GM12878 (cell line): ENCODE data around the gene CDCA7L. TPM values are rescaled to one million over a fixed set of nuclear protein-coding genes. Genes with fewer than 3 reads are reported as not detected.

ENCODE experiments used
- ATAC-seq: fragments of 200-7000 bp; cut with Tn5 transposase; 3 replicates; pipeline ENCODE4 v1.9.1; 2020; ENCODE audit warnings: mild to moderate bottlenecking, moderate library complexity
- BruUV-seq: library from RNA; stranded (reverse); fragments of 400-500 nt; replicated peaks from 2 replicates; lab custom pipeline; 2021; lab: Mats Ljungman, UMichigan
- CTCF ChIA-PET: fragments of 300-600 bp; sonication (Branson Sonifier 250); formaldehyde crosslinking; extraction: SDS; loops from one replicate; lab custom pipeline; 2021; ENCODE audit warnings: inconsistent platforms; lab: Yijun Ruan, JAX
- POLR2A ChIA-PET: fragments of 350-600 bp; formaldehyde crosslinking; extraction: SDS; loops from one replicate; lab custom pipeline; 2021; ENCODE audit warnings: inconsistent platforms; lab: Charles Lee
- RAD21 ChIA-PET: fragments of 300-600 bp; sonication (Branson Sonifier 250); formaldehyde crosslinking; loops from one replicate; lab custom pipeline; 2023; ENCODE audit warnings: antibody characterized with exemption; ENCODE audit not compliant: unreplicated experiment; lab: Charles Lee
- SMC1A ChIA-PET: fragments of 300-600 bp; sonication (Branson Sonifier 250); formaldehyde crosslinking; loops from one replicate; lab custom pipeline; 2023; ENCODE audit not compliant: unreplicated experiment, uncharacterized antibody; lab: Charles Lee
- DNase-seq: peaks from one replicate; pipeline ENCODE4 v3.0.0-alpha.2; 2011; ENCODE audit warnings: low read depth, low spot score
- FAIRE-seq: peaks from 3 replicates; lab custom pipeline; 2011; peaks lifted over from hg19 to GRCh38; lab: Jason Lieb, UNC
- H2AFZ ChIP-seq: 2 replicates; pipeline ENCODE4 v1.6.0; 2011; ENCODE audit warnings: low read depth, low read length, control low read depth; ENCODE audit not compliant: control insufficient read depth
- H3K27ac ChIP-seq: 2 replicates; pipeline ENCODE4 v1.5.1; 2011; ENCODE audit warnings: control low read depth; ENCODE audit not compliant: control insufficient read depth, insufficient read depth
- H3K27me3 ChIP-seq, 2 experiments: replicated peaks in 1 of 2; 2 replicates each; pipeline versions ENCODE4 v1.6.0 to v1.6.1; 2011; ENCODE audit warnings: low read length in 1 of 2; ENCODE audit not compliant: control insufficient read depth in 2 of 2, insufficient read depth in 2 of 2
- H3K36me3 ChIP-seq, 2 experiments: 2 replicates each; pipeline ENCODE4 v1.5.1; 2011; ENCODE audit warnings: low read length in 1 of 2; ENCODE audit not compliant: control insufficient read depth in 2 of 2, insufficient read depth in 2 of 2
- H3K4me1 ChIP-seq: 2 replicates; pipeline ENCODE4 v1.6.1; 2011; ENCODE audit warnings: mild to moderate bottlenecking, low read length, moderate library complexity, mixed read lengths; ENCODE audit not compliant: control insufficient read depth, insufficient read depth
- H3K4me2 ChIP-seq: 2 replicates; pipeline ENCODE4 v1.6.0; 2011; ENCODE audit warnings: control low read depth; ENCODE audit not compliant: control insufficient read depth, insufficient read depth
- H3K4me3 ChIP-seq: fragments of 200-600 bp; sonication (generic); 2 replicates; pipeline ENCODE4 v1.5.1; 2016
- H3K79me2 ChIP-seq: 2 replicates; pipeline ENCODE4 v1.6.0; 2011; ENCODE audit warnings: low read length; ENCODE audit not compliant: control insufficient read depth, insufficient read depth
- H3K9ac ChIP-seq: 2 replicates; pipeline ENCODE4 v1.8.0; 2011; ENCODE audit warnings: low read length, control low read depth, mixed read lengths; ENCODE audit not compliant: control insufficient read depth, insufficient read depth
- H3K9me3 ChIP-seq: replicated peaks from 3 replicates; pipeline ENCODE4 v1.5.1; 2011; ENCODE audit warnings: mild to moderate bottlenecking, low read length; ENCODE audit not compliant: control insufficient read depth, insufficient read depth
- H4K20me1 ChIP-seq: 2 replicates; pipeline ENCODE4 v1.6.0; 2011; ENCODE audit not compliant: control insufficient read depth, insufficient read depth
- ATF2 ChIP-seq: IDR thresholded peaks from 2 replicates; pipeline ENCODE4 v1.6.1; 2012; ENCODE audit warnings: low read length, inconsistent platforms
- CBX5 ChIP-seq: sonication (generic); IDR thresholded peaks from 2 replicates; pipeline ENCODE4 v1.6.1; 2016; ENCODE audit warnings: low read depth, moderate library complexity, mild to moderate bottlenecking, inconsistent platforms
- CREB1 ChIP-seq: IDR thresholded peaks from 2 replicates; pipeline ENCODE4 v1.6.1; 2012; ENCODE audit warnings: low read depth, mild to moderate bottlenecking, inconsistent platforms
- DPF2 ChIP-seq: fragments of 450-650 bp; IDR thresholded peaks from 2 replicates; pipeline ENCODE4 v1.6.1; 2017; ENCODE audit warnings: mild to moderate bottlenecking
- EZH2 ChIP-seq: IDR thresholded peaks from 2 replicates; pipeline ENCODE4 v1.6.1; 2012; ENCODE audit warnings: low read depth, mild to moderate bottlenecking, control low read depth, inconsistent platforms, low read length, borderline replicate concordance; ENCODE audit not compliant: control insufficient read depth
- FOXK2 ChIP-seq: fragments of 450-650 bp; IDR thresholded peaks from 2 replicates; pipeline ENCODE4 v1.6.1; 2017; ENCODE audit warnings: mild to moderate bottlenecking, moderate library complexity
- FOXM1 ChIP-seq: IDR thresholded peaks from 2 replicates; pipeline ENCODE4 v1.6.1; 2012; ENCODE audit warnings: low read depth, mild to moderate bottlenecking, inconsistent platforms, low read length, moderate library complexity
- IKZF1 ChIP-seq: fragments of 450-650 bp; conservative IDR thresholded peaks from 2 replicates; pipeline ENCODE4 v1.6.1; 2017; ENCODE audit warnings: antibody characterized with exemption, mild to moderate bottlenecking
- IKZF2 ChIP-seq, 2 experiments: fragments of 450-650 bp; IDR thresholded peaks; 2 replicates each; pipeline ENCODE4 v1.6.1; 2017; ENCODE audit warnings: mild to moderate bottlenecking in 2 of 2, moderate library complexity in 2 of 2
- JUNB ChIP-seq: IDR thresholded peaks from 2 replicates; pipeline ENCODE4 v1.6.1; 2016; ENCODE audit warnings: antibody characterized with exemption, mild to moderate bottlenecking
- MTA2 ChIP-seq: fragments of 450-650 bp; IDR thresholded peaks from 2 replicates; pipeline ENCODE4 v1.6.1; 2016; ENCODE audit warnings: low read depth, mild to moderate bottlenecking, moderate library complexity
- RAD51 ChIP-seq: fragments of 450-650 bp; IDR thresholded peaks from 2 replicates; pipeline ENCODE4 v1.6.1; 2016; ENCODE audit warnings: moderate library complexity, mild to moderate bottlenecking, inconsistent platforms
- RBBP5 ChIP-seq: fragments of 200-600 bp; sonication (generic); conservative IDR thresholded peaks from 2 replicates; pipeline ENCODE4 v1.6.1; 2016
- SKIL ChIP-seq: fragments of 450-650 bp; IDR thresholded peaks from 2 replicates; pipeline ENCODE4 v1.6.1; 2017; ENCODE audit warnings: mild to moderate bottlenecking, low read depth, inconsistent platforms; ENCODE audit not compliant: poor library complexity, severe bottlenecking
- TARDBP ChIP-seq: IDR thresholded peaks from 2 replicates; pipeline ENCODE4 v1.6.1; 2016; ENCODE audit warnings: borderline replicate concordance
- ZNF622 ChIP-seq: fragments of 450-650 bp; IDR thresholded peaks from 2 replicates; pipeline ENCODE4 v1.6.1; 2017; ENCODE audit warnings: mild to moderate bottlenecking, inconsistent platforms
- WGBS: methylation state at CpG from one replicate; pipeline ENCODE4 v1.1.6; 2016; ENCODE audit warnings: low lambda C conversion rate; ENCODE audit not compliant: insufficient replicate concordance, insufficient coverage; ENCODE audit errors: missing lambda C conversion rate; 5-methylcytosine and 5-hydroxymethylcytosine counted together
- in situ Hi-C: fragments of 300-500 bp; cut with MboI; formaldehyde crosslinking; loops from 9 replicates; pipeline ENCODE4 v1.14.3; 2018; ENCODE audit warnings: mixed read lengths
- intact Hi-C: fragments of 100-400 bp; cut with micrococcal nuclease; formaldehyde crosslinking; loops from one replicate; pipeline ENCODE4 v1.14.2; 2022; ENCODE audit not compliant: unreplicated experiment
- polyA plus RNA-seq, 11 experiments: library from polyadenylated mRNA; depleted of rRNA in 4 of 11; unstranded in 6 of 11; stranded (reverse) in 5 of 11; fragments of >200 nt; fragmentation: Nextera tagmentation in 4 of 11; fragmentation: Illumina TruSeq in 1 of 11; extraction: Ambion mirVana in 4 of 11; extraction: Trizol in 1 of 11; gene quantifications; 1 replicate in 1 of 11; 2 replicates in 10 of 11; pipeline versions ENCODE4 v1.2.1 to v1.2.3, GENCODE V29; 2011 to 2016; ENCODE audit warnings: inconsistent platforms in 2 of 11, missing spikeins in 2 of 11, low read depth in 1 of 11
- total RNA-seq, 4 experiments: library from RNA; depleted of rRNA in 3 of 4; stranded (reverse); fragments of >200 nt in 3 of 4; fragmentation: Illumina TruSeq in 1 of 4; extraction: Trizol in 1 of 4; gene quantifications; 2 replicates each; pipeline versions ENCODE4 v1.2.1 to v1.2.3, GENCODE V29; 2013 to 2021
- TF ChIP-seq, protein P1 (sequence below): IDR thresholded peaks from 2 replicates; pipeline ENCODE4 v1.6.1; 2011; ENCODE audit warnings: borderline replicate concordance, low read depth, mild to moderate bottlenecking, moderate library complexity, mixed read lengths, low read length; ENCODE audit not compliant: insufficient read depth; ENCODE audit errors: extremely low read length

Gene CDCA7L
- total and polyA plus RNA-seq, 10 of the 15 experiments (the other 5 are each of a cell fraction or from before 2014, with no cell fraction given): 30.3 to 92.2 (median 68.5) TPM

GRCh38 chr7:21944616-21945453 lies 864 bp downstream of the CDCA7L start:
- POLR2A ChIA-PET: interaction anchor here (0.6 to 1.2 kb wide), 9 partner anchors 21 to 621 kb away, joined by 3 to 5 read pairs (median 4); no protein-coding TSS in a partner anchor
- BruUV-seq: TSS peak; percentile 52
- no peak for FAIRE-seq
- no peak for TF ChIP-seq DPF2
- TF ChIP-seq ATF2: 0 out of 2 replicates have a peak, but pooled peaks have one; percentile 45
- peak in 1 of 2 experiments; percentile 11; a peak in 2 of 4 replicates for TF ChIP-seq IKZF2 (IDR thresholded peaks at IDR 0.05)
- 0 out of 2 replicates have a peak, but pooled peaks have one; percentile 12 for TF ChIP-seq FOXK2
- TF ChIP-seq SKIL: no peak
- TF ChIP-seq CBX5: 0 out of 2 replicates have a peak, but pooled peaks have one; percentile 20
- no peak for TF ChIP-seq MTA2
- TF ChIP-seq IKZF1: peak; percentile 20; the same call in 1 of the 2 replicates
- no peak for TF ChIP-seq EZH2
- no peak for TF ChIP-seq RBBP5
- no peak for TF ChIP-seq ZNF622
- no peak for TF ChIP-seq RAD51
- no peak for TF ChIP-seq FOXM1
- TF ChIP-seq TARDBP: no peak
- TF ChIP-seq, protein P1, sequence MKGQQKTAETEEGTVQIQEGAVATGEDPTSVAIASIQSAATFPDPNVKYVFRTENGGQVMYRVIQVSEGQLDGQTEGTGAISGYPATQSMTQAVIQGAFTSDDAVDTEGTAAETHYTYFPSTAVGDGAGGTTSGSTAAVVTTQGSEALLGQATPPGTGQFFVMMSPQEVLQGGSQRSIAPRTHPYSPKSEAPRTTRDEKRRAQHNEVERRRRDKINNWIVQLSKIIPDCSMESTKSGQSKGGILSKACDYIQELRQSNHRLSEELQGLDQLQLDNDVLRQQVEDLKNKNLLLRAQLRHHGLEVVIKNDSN: no peak
- TF ChIP-seq CREB1: 0 out of 2 replicates have a peak, but pooled peaks have one; percentile 24
- TF ChIP-seq JUNB: no peak

More at GRCh38 chr7:21944616-21945453, 864 bp downstream of the CDCA7L start:
- SMC1A ChIA-PET: interaction anchor here (0.6 to 9.9 kb wide), 14 partner anchors 8 to 688 kb away, joined by 3 to 96 read pairs (median 3); no protein-coding TSS in a partner anchor
- DNase-seq (no peak), ATAC-seq (peak; percentile 4; the same call in 1 of the 3 replicates)
- Histone ChIP-seq H3K4me2 (peak overlapping the region; percentile 69), H3K27ac (peak overlapping the region; percentile 85), H3K27me3 (no peaks in the 10 kb centered on the region), H3K4me1 (peaks cover 52% of the 10 kb centered on the region), H3K9me3 (no peaks in the 10 kb centered on the region), H3K36me3 (no peaks in the 10 kb centered on the region), H4K20me1 (no peaks in the 10 kb centered on the region), H3K9ac (peak overlapping the region; percentile 71), H3K79me2 (peaks cover 20% of the 10 kb centered on the region), H2AFZ (peak overlapping the region; percentile 99), H3K4me3 (peak overlapping the region; percentile 80)
- CTCF ChIA-PET: interaction anchor here (0.6 to 2.7 kb wide), 11 partner anchors 9 to 510 kb away, joined by 3 to 11 read pairs (median 4); no protein-coding TSS in a partner anchor
- intact Hi-C loops (loop anchor here (2.0 to 10.0 kb wide), 3 partner anchors 22 to 590 kb away; no protein-coding TSS in a partner anchor), in situ Hi-C loops (loop anchor here (10.0 to 25.0 kb wide), 3 partner anchors 590 to 1708 kb away; partner anchors contain the start of gene HYCC1)
- WGBS: under 1% methylated on average over 34 of the region's 34 CpGs
- RAD21 ChIA-PET: interaction anchor here (0.7 to 2.2 kb wide), 8 partner anchors 8 to 138 kb away, joined by 3 to 11 read pairs (median 5); no protein-coding TSS in a partner anchor
